ENCODE data around the gene CPNE2. TPM values are rescaled to one million over a fixed set of nuclear protein-coding genes. Genes with fewer than 3 reads are reported as not detected.
"Not testable (repeated sequence)": the region's sequence is repeated elsewhere in the genome, so short reads cannot be mapped to it uniquely, and the experiment has no call there.

Gene CPNE2
- 23.3 TPM for total RNA-seq

DNA sequence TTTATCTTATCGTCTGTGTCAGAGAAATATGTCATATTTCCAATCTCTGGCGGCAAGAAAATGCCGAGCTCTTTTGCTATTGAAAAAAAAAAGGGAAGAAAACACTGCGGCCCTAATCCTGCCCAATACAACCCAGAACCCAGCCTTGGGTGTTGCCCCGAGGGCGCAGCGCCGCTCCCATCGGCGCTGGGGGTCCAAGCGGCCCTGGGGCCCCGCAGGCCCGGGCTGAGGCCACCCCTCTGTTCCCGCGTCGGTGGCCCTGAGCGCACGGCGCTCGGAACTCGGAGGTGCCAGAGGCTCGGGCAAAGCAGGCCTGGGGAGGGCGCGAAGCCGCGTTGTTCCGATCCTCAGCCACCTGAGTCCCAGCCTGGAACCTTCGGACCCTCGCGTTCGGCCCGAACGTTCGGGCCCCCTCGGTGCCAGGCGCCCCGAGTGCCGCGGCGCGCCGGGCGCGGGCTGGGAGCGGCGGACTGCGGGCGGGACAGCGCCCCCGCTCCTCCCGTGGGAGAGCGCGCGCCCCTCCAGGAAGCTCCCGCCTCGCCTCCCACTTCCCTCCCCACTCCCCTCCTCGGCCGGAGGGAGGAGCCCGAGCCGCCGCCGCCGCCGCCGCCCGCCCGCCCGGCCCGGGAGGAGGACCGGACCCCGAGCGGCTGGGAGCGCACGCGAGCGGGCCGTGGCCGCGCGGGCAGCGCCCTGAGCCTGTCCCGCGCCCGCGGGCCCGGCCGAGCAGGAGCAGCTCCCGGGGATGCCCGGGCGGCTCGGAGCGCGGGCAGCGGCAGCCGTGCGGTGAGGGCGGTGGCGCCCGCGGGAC lies at the start of gene CPNE2:
TSS of gene CPNE2 (plus strand) at position 609 of the 811 bp plus-strand sequence. CDS start 18,160 bp downstream, outside the sequence.
- DNase-seq: peak; percentile 78

DNA sequence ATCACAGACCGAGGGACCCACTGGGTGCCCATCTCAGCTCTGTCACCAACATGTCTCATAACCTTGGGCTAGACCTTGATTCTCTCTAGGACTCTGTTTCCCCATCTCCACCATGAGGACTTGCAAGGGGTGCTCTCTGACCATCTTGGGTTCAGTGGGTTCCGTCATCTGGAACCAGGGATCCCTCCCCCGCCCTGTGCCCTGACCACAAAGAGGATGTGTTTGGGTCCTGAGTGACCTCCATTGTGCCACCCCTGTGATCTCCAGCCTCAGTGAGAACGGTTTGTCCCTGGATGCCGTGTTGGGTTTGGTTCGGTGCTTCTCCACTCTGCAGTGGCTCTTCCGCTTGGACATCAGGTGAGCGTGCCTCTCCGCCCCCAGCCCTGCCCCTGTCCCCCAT lies 49.1 kb upstream of the CPNE2 start:
- DNase-seq: no peak

DNA sequence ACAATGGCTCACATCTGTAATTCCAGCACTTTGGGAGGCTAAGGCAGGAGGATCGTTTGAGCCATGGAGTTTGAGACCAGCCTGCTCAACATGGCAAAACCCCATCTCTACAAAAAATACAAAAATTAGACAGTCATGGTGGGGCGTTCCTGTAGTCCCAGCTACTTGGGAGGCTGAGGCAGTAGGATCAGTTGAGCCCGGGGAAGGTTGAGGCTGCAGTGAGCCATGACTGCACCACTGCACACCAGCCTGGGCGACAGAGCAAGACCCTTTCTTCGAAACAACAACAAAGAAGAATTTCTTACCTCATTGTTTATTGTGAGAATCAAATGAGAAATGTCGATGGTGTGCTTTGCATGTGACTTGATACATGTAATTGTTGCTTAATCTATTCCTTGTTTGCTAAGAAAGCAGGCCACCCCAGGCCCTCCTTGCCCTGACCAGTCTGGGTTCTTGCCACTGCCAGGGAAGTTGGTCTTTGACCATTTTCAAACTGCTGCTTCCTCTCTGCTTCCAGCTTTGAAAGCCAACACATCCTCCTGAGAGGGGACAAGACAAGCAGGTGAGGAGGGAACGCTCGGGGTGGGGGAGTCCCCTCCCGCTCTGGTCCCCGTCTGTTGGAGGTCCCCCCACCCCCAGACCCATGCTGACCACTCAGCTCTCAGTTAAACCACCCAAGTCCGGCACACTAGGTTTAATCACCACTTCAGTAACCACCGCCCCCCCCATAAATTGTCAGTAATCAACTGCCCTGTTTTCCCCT lies 47.3 kb upstream of the CPNE2 start:
- no peak for DNase-seq

DNA sequence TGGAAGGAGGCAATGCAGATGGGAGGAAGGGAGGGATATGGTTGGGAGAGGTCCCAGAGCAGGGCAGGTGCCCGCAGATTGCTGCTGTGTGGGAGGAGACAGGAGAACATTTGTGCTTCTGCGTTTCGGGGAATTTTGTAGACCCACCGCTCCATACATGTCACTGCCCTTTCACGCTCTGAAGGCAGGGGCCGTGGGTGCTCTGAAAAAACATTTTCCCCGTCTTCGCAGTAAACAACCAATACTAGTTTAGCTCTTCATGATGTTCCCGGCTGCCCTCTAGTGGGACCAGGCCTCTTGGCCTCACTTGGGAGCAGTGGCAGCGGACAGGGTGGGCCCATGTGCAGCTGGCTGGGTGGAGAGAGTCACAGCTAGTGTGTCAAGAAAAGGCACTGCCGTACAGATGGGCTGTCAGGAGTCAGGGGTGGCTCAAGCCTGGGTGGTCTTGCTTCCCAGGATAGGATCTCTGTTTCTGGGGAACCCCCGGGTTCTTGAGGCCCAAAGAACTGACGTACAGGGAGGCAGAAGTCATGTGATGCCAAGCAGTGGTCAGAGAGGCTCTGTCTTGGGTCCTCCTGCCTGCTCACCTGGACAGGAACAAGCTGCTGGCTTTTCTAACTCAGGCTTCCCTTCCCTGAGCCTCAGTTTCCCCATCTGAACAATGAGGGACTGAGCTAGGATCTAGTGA lies 46.5 kb upstream of the CPNE2 start:
- peak; percentile 90 for DNase-seq

DNA sequence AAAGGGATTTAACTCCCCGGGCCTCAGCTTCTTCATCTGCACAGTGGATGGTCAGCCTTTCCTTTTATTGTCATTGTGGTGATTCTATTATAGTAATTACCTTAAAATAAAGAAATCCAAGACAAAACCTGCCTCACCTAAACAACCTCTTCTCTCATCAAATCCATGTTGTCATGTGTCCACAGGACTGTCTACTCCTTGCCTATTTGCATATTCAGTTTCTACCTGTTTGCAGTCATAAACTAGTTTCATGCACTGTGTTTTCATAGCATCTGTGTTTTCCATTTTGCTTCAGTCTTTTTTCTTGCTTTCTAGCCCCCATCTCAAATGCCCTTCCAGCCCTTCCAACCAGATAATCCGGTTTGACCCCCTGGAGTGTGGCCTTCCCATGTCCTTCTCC lies 44.3 kb upstream of the CPNE2 start:
- no peak for DNase-seq

DNA sequence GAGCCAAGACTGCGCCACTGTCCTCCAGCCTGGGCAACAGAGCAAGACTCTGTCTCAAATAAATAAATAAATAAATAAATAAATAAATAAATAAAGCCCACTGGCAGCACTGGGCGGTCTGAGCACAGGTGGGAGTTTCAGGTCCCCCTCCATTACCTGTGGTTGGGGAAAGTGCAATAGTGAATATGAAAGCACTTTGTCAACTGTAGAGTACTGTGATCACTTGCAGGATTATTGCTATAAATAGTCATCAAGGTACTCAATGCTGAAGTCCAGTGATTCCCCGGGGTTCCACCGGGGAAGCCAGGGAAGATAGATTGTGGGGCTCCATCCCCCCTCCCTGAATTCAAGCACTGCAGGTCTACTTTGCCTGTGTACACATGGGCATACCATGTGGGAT lies 42.7 kb upstream of the CPNE2 start:
- no peak for DNase-seq

DNA sequence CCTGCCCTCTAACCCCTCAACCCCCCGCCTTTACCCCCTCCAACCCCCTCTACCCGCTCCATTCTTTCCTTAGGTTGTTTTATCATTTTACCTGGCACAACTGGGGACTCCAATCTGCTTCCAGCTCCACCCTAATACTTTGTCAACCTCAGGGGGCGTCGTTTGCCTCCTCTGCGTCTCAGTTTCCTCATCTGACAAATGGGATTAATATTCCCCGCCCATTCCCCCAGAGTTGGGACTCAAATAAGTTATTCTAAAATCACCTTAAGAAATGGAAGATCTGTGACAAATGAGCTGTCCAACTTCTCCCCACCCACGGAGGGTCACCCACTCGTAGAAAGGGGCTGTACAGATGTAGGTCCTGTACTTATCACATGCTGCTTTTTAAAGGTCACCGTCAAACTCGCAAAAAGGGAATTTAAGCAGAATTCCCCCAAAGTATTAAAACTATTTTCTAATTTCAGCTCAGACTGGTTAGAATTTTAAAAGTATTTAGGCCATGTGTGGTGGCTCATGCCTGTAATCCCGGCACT lies 40.6 kb upstream of the CPNE2 start:
- no peak for DNase-seq

DNA sequence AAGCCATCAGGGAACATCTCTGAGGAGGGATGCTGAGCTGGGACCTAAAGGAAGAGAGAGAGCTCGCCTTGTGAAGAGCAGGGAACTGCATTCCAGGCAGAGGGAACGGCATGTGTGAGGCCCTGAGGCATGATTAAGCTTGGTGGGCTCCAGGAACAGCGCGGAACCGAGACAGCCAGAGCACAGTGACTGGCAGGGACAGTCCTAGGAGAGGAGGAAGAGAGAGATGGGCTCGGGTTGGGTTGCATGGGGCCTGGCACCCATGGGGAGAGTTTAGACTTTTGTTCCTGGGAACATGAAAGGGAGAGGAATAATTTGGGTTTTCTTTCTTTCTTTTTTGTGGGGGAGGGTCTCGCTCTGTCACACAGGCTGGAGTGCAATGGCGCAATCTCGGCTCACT lies 39.2 kb upstream of the CPNE2 start:
- DNase-seq: no peak

DNA sequence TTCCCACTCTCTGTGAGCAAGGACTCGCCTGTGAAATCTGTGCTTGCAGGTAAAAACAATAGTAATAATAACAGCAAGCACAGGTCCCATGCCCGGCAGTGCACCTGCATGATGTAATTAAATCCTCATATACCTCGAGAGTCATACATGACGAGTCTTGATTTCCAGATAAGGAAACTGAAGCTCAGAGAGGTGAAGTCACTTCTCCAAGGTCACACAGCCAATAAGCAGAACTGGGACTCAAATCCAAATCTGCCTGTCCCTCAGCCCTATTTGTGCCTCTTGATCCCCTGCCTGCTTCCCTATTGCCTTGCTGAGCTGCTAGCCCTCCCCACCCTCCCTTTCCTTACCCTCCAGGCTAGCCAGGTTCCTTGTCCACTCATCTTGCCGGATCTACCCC lies 38.0 kb upstream of the CPNE2 start:
- DNase-seq: no peak

DNA sequence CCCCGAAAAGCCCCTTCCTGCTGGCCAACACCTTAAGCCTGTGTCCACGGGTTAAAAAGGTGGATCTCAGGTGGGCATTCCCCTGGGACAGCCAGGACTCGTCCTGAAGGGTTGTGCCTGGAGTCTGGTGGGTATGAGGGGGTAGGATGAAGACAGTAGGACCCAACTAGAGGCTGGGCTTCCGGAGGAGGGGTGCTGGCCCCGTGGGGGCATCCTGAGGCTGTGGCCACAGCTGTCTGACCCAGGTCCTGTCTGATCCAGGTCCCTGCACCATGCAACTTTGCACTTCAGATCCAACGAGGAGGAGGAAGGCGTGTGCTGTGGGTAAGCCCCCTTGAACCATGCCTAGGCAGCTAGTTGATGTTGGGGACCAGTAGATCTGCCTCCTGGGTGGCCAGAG lies 37.6 kb upstream of the CPNE2 start:
- no peak for DNase-seq

DNA sequence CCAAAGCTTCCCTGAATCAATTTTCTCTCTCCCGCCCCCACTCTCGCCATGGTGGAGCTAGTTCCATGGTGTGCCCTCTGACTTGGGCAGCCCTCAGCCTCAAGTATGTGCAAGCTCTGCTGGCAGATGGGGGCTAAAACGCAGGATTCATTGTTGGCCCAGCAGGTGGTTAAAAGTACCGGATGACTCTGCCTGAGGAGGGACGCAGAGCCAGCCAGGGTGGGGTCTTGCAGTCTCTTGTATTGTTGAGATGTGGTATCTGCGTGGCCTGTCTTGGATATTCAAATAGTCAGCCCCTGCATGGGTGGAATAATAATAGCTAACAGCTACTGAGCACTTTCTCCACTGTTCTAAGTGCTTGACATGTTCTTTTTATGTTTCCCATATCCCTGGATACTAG lies 36.7 kb upstream of the CPNE2 start:
- no peak for DNase-seq

DNA sequence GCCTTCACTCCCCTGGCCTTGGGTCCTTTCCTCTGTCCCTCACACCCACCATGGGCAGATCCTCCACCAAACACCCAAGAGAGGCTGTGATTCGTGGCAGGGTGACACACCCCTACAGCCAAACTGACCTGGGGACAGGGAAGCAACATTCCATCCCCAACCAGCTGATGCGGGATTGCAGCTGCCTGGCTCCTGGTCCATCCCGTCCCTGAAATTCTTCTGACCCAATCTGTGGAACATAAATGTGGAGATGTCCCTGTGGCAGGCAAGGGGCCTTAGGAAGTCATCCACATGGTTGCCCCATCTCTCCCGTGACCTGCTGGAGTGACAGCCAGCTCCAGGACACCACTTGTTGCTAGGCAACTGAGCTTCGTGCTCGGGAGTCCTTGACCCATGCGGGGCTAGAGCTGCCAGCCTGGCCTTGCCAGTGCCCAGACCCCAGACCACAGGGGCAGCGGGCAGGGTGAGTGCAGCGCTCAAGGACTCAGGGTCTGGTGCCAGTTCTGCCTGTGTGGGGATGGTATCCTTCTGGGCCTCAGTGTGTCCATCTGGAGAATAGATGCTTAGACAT lies 34.0 kb upstream of the CPNE2 start:
- DNase-seq: no peak

DNA sequence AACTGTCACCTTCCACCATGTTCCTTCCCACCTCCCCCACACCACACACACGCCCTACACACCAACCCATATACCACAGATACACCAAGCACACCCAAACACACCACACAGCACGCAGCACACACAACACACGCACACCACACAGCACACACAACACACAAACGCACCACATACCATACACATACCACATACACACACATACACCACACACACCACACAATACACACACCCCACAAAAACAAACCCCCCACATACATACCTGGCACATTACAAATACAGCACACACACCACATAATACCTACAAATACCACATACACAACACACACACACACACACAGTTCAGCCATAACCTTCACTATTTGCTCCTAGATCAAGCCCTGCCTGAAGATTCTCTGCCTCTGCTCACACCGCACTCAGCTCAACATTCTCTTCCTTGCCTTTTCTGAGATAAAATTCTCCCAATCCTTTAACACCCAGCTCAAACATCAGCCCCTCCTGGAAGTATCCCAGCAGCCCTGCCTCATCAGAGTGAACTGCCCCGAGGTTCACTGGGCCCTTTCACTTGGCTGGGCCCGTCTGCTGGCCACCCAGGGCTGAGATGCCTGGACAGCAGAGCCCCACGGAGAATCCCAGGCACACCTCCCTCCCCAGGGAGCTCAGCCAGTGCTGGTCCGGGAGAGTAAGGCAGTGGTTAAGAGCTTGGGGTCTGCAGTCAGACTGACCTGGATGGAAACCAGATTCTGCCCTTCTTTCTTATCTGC lies 31.9 kb upstream of the CPNE2 start:
- DNase-seq: no peak

DNA sequence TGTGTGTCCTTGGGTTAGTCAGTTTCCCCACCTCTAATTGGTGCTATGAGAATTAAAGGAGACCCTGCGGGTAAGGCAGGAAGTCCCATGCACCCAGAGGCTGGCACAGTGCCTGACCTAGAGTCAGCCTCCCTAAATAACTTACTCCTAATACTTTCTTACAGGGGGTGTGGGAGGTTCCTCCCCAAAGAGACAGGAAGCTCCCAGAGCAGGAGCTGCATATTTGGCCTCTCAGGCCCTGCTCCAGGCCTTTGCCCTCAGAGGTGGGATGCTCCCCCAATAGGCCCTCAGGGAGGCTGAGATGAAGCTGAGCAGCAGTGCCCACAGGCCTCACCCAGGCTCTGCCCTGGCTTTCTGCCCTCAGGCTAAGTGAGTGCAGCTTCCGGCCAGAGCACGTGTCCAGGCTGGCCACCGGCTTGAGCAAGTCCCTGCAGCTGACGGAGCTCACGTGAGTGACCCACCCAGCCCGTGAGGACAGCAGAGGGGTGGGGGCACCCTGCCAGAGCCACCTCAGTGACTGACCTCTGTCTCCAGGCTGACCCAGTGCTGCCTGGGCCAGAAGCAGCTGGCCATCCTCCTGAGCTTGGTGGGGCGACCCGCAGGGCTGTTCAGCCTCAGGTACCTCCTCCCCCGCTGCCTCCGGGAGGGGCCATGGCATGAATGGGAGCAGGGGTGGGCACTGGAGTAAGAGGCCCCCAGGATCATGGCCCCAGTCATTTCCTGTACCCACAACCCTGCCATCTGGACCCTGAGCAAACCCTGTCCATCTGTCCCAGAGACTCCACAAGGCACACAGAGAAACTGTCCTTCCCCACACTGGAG lies 31.1 kb upstream of the CPNE2 start:
- DNase-seq: peak; percentile 54

DNA sequence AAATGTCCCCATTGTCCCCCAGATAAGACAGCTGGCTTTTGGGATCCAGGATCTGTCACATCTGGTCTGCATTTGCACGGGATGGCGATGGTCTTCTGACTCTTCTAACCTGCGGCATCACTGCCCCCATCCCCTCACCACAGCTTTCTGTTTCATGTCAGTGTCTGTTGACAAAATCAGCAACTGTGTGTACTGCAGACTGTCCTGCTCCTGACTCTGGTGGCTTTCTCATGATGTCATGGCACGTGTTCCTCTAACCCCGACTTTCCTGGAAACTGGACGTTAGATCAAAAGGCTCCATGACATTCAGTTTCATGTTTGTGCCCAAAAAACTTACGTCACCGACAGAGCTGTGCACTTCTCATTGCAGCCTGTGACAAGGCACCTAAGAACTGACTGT lies 30.1 kb upstream of the CPNE2 start:
- DNase-seq: peak; percentile 62

DNA sequence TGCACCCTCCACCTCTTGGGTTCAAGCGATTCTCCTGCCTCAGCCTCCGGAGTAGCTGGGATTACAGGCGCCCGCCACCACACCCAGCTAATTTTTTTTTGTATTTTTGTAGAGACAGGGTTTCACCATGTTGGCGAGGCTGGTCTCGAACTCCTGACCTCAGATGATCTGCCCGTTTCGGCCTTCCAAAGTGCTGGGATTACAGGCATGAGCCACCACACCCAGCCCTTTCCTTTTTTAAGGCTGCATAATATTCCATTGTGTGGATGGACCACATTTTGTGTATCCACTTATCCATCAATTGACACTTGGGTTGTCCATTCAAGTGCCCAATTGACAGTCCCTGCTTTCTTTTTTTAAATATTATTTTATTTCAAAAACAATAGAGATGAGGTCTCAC lies 29.2 kb upstream of the CPNE2 start:
- DNase-seq: not testable (repeated sequence)

DNA sequence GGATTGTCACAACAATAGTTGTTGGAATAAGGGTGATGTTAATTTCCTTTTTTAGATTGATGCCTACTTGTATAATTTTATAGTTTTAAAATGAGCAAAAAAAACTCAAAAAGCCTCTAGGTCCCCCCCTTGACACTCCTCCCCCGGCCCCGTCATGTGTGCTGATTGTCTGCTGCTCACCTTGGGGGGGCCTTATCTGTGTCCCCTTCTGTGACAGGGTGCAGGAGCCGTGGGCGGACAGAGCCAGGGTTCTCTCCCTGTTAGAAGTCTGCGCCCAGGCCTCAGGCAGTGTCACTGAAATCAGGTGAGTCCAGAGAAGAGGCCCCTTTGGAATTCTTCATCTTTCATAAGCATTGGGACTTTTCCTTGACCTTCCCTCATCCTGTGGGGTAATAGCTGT lies 27.4 kb upstream of the CPNE2 start:
- no peak for DNase-seq

DNA sequence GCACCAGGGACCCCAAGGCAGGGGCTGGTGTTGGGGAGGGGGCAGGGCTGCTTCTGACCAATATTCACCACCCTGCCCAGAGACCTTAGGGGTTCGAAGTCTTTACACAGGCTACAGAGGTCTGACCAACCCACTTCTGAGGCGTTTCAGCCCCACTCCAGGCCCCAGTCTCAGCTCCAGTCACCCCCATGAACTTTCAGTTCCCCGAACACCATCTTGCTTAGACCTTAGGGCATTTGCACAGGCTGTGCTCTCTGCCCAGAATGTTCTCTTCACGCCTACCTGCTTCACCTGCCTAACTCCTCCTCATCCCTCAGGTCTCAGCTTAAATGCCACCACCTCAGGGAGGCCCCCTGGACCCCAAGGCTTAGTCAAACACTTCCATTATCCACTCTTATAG lies 25.8 kb upstream of the CPNE2 start:
- no peak for DNase-seq

DNA sequence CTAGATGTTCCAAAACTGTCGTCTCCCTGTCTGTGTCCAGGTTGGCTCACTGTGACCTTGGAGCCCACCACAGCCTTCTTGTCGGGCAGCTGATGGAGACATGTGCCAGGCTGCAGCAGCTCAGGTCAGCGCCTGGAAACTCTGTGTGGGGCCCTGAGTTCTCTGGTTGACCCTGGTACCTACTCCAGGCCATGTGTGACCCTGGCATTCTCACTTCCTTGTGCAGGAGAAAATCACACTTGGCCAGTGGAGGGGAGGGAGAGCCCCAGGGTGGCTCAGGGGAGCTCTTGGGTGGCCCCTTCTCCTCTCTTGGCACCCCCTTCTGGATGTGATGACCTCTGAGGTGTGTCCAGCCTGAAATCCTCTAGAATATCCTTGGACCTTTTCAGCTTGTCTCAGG lies 25.0 kb upstream of the CPNE2 start:
- no peak for DNase-seq

DNA sequence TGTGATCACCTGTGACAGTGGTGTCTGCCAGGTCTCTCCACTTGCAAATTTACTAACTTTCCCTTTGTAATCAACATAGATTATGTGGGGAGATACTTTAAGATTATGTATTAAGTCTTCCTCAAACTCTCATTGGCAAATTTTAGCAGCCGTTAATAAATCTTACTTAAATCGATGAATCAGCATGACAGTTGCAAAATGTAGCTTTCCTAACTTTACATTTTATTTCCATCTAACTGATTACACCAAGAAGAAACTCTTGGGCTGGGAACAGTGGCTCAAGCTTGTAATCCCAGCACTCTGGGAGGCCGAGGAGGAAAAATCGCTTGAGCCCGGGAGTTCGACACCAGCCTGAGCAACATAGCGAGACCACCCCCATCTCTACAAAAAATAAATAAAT lies 23.3 kb upstream of the CPNE2 start:
- DNase-seq: no peak
